ENCODE results near the gene AK3.
A peak's percentile ranks its signal among the peaks of the same experiment; 100 is the strongest.

Gene AK3

DNA sequence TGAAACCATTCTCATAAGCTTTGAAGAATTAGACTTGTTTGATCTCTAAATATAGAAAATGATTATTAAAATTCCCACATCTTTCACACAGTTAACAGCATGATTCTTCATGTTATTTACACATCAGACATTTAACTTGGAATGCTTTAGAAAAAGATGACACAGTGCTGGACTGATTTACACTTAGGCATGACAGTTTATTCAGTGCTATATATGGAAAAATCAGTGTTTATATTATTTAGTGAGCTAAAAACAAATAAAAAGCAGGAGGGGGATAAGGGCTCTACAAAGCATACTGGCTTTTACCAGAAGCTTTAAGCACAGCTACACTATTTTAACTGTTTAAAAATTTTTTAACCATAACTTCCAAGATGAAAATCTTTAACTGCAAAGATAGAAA is 31.6 kb downstream of the AK3 start:
- H3K4me1 Mint-ChIP-seq, result no peaks in the 10 kb centered on the region
- TF ChIP-seq, protein P1, sequence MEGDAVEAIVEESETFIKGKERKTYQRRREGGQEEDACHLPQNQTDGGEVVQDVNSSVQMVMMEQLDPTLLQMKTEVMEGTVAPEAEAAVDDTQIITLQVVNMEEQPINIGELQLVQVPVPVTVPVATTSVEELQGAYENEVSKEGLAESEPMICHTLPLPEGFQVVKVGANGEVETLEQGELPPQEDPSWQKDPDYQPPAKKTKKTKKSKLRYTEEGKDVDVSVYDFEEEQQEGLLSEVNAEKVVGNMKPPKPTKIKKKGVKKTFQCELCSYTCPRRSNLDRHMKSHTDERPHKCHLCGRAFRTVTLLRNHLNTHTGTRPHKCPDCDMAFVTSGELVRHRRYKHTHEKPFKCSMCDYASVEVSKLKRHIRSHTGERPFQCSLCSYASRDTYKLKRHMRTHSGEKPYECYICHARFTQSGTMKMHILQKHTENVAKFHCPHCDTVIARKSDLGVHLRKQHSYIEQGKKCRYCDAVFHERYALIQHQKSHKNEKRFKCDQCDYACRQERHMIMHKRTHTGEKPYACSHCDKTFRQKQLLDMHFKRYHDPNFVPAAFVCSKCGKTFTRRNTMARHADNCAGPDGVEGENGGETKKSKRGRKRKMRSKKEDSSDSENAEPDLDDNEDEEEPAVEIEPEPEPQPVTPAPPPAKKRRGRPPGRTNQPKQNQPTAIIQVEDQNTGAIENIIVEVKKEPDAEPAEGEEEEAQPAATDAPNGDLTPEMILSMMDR (IDR thresholded peaks at IDR 0.05; ENCODE audit: unreplicated experiment in 3 of 3), result no peak
- no peaks in the 10 kb centered on the region for H3K27me3 Mint-ChIP-seq (ENCODE audit: low read depth)
- H3K27ac Mint-ChIP-seq, result no peak overlapping the region
- no peak overlapping the region for H3K4me3 Mint-ChIP-seq
- H3K9me3 Mint-ChIP-seq, result no peaks in the 10 kb centered on the region
- peaks cover 46% of the 10 kb centered on the region for H3K36me3 Mint-ChIP-seq (ENCODE audit: low read depth)

DNA sequence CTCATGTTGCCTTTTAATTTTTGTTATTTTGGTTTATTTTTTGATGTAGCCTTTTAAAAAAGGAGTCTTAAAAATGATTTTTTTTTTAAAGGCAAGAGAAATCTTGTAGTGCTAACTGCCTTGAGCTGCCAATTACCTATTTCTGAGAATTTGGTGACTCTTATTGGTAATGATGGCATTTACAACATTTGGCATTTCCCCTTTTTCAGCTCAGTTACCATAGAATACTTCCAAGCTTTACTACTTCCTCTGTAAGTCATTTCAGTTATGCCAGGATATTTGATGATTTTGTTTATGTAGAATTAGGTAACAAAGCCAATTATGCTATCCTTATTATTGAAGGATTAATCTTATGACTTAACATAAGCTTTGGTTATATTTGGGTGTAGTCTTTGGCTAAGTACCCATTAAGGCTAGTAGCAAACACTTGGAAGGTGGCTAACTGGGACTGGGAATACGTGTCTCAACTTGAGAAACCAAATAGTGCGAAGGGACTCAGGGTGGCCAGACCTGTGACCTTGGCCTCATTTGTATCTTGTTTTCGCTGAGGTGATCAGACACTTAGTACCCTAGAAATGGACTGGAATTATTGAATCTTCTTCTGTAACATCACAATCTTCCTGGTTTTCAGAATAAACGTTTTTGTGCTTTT is 33.9 kb downstream of the AK3 start:
- TF ChIP-seq, protein P1 (IDR thresholded peaks at IDR 0.05; ENCODE audit: unreplicated experiment in 3 of 3), result no peak
- no peaks in the 10 kb centered on the region for H3K9me3 Mint-ChIP-seq
- no peak overlapping the region for H3K4me3 Mint-ChIP-seq
- H3K27ac Mint-ChIP-seq, result no peak overlapping the region
- H3K4me1 Mint-ChIP-seq, result no peaks in the 10 kb centered on the region
- peaks cover 53% of the 10 kb centered on the region for H3K36me3 Mint-ChIP-seq (ENCODE audit: low read depth)
- no peaks in the 10 kb centered on the region for H3K27me3 Mint-ChIP-seq (ENCODE audit: low read depth)

DNA sequence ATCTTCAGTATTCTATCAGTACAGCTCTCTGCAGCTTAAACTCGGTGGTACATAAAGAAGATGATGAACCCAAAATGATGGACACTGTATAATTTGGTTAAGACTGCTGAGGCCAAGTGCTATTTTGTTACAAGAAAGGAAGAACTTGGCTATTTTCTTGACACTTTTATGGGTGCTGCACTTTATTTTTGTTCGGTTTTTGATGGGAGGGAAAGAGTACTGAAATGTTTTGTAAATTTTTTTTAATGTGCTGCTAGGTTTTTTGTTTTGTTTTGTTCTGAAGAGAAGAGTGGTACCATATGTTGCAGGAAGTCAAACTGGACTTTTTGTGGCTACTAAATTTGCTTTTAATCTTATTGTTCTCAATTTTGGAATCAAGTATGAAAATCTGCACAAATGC is 35.0 kb downstream of the AK3 start:
- H3K27ac Mint-ChIP-seq, result peak overlapping the region in 1 of 3 experiments; percentile 55
- no peaks in the 10 kb centered on the region for H3K27me3 Mint-ChIP-seq (ENCODE audit: low read depth)
- peaks cover 55% of the 10 kb centered on the region for H3K36me3 Mint-ChIP-seq (ENCODE audit: low read depth)
- no peaks in the 10 kb centered on the region for H3K4me1 Mint-ChIP-seq
- H3K4me3 Mint-ChIP-seq, result no peak overlapping the region
- no peaks in the 10 kb centered on the region for H3K9me3 Mint-ChIP-seq
- TF ChIP-seq, protein P1 (IDR thresholded peaks at IDR 0.05; ENCODE audit: unreplicated experiment in 3 of 3), result no peak

DNA sequence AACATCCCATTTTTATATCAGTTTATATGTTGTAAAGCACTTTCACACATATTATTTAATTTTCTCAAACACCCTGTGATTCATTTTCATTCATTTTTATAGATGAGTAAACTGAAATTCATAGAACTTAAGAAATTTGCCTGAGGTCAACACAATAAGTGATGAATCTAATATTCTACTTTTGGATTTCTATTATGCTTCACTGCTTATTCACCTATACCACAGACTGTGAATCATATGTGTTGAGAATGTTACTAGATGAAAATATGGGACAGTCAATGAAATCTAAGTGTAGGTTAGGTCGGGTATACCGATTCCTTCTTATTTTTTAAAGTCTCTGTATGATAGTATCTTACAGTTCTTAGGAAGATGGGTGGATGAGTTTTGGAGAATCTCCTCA is 36.9 kb downstream of the AK3 start:
- H3K4me3 Mint-ChIP-seq, result no peak overlapping the region
- no peak overlapping the region for H3K27ac Mint-ChIP-seq
- peaks cover 54% of the 10 kb centered on the region for H3K36me3 Mint-ChIP-seq (ENCODE audit: low read depth)

DNA sequence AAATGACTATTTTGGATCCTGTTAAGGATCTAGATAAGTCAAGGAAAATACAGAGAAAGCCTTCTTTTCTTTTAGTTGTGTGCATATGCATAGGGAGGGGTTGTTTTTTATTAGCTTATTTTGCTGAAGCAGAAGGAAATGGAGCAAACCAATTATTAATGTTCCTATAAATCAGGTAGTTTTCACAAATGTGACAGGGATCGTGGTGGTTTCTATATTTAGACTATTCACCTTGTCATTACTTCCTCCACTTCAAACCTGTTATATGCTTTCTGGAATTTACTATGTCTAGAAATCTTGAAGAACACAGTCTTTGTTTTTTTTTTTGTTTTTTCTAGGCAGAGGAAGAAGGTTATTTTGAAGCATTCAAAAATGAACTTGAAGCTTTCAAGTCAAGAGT is 39.5 kb downstream of the AK3 start:
- no peak overlapping the region for H3K4me3 Mint-ChIP-seq
- H3K27ac Mint-ChIP-seq, result peak overlapping the region in 2 of 3 experiments; percentile 2 to 14
- no peaks in the 10 kb centered on the region for H3K27me3 Mint-ChIP-seq (ENCODE audit: low read depth)
- peaks cover 55% of the 10 kb centered on the region for H3K36me3 Mint-ChIP-seq (ENCODE audit: low read depth)
- no peaks in the 10 kb centered on the region for H3K4me1 Mint-ChIP-seq
- TF ChIP-seq, protein P1 (IDR thresholded peaks at IDR 0.05; ENCODE audit: unreplicated experiment in 3 of 3), result no peak
- no peaks in the 10 kb centered on the region for H3K9me3 Mint-ChIP-seq

More for the DNA sequence above, 36.9 kb downstream of the AK3 start:
- Mint-ChIP-seq H3K27me3 (ENCODE audit: low read depth) (no peaks in the 10 kb centered on the region), H3K4me1 (no peaks in the 10 kb centered on the region), H3K9me3 (no peaks in the 10 kb centered on the region)
- TF ChIP-seq, protein P1 (IDR thresholded peaks at IDR 0.05; ENCODE audit: unreplicated experiment in 3 of 3), result no peak

DNA sequence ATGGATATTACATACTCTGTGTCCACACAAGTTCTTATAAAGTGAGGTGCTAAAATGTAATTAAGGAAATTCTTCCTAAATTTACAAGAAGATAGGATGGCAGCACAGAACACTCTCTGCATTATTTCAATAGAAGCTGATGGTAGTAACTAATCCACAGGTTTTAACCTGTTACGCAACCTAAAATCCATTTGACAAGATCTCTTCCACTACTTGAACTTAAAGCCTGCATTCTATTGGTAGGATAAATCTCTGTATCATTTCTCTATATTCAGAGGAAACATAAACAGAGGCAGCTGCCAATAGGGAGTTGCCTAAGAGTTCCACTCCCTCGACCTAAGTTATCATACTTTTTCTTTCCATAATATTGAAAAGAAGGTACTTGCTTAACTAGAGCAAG is 40.1 kb downstream of the AK3 start:
- Mint-ChIP-seq H3K4me3 (no peak overlapping the region), H3K36me3 (ENCODE audit: low read depth) (peaks cover 52% of the 10 kb centered on the region), H3K9me3 (no peaks in the 10 kb centered on the region), H3K27me3 (ENCODE audit: low read depth) (no peaks in the 10 kb centered on the region), H3K4me1 (no peaks in the 10 kb centered on the region), H3K27ac (peak overlapping the region in 2 of 3 experiments; percentile 2 to 14)
- TF ChIP-seq, protein P1 (IDR thresholded peaks at IDR 0.05; ENCODE audit: unreplicated experiment in 3 of 3), result no peak

Measured in nephron (organoid).